Neural crest cell (in vitro differentiated cells): ENCODE measurements around the gene AJAP1. TPM values are rescaled to one million over a fixed set of nuclear protein-coding genes. Genes with fewer than 3 reads are reported as not detected.

Experiments
- DNase-seq: peaks from one replicate; pipeline ENCODE4 v3.0.0; 2021; ENCODE audit warnings: low read depth, mixed read lengths, low spot score
- H3K27ac Mint-ChIP-seq: one replicate; pipeline ENCODE4 v1.8.0; 2021; ENCODE audit warnings: mild to moderate bottlenecking, mixed read lengths; ENCODE audit not compliant: unreplicated experiment
- H3K27me3 Mint-ChIP-seq: 2 replicates; pipeline ENCODE4 v1.8.0; 2021; ENCODE audit warnings: low read depth, mild to moderate bottlenecking, mixed read lengths
- H3K36me3 Mint-ChIP-seq: 2 replicates; pipeline ENCODE4 v1.8.0; 2021; ENCODE audit warnings: low read depth, mild to moderate bottlenecking, mixed read lengths
- H3K4me1 Mint-ChIP-seq: 2 replicates; pipeline ENCODE4 v1.8.0; 2021; ENCODE audit warnings: mixed read lengths
- H3K4me3 Mint-ChIP-seq: one replicate; pipeline ENCODE4 v1.8.0; 2021; ENCODE audit warnings: mild to moderate bottlenecking, mixed read lengths
- H3K9me3 Mint-ChIP-seq: 2 replicates; pipeline ENCODE4 v1.8.0; 2021; ENCODE audit warnings: mixed read lengths
- total RNA-seq: library from RNA; stranded (reverse); gene quantifications from 2 replicates; pipeline ENCODE4 v1.2.1, GENCODE V29; 2021
- TF ChIP-seq, protein P1 (sequence below): fragments of 200-600 bp; sonication (generic); conservative IDR thresholded peaks from 2 replicates; pipeline ENCODE4 v1.5.0; 2021; ENCODE audit warnings: antibody characterized with exemption, mild to moderate bottlenecking

Gene AJAP1
- total RNA-seq, 1 donor from 2014 or later, result 1.4 TPM

DNA sequence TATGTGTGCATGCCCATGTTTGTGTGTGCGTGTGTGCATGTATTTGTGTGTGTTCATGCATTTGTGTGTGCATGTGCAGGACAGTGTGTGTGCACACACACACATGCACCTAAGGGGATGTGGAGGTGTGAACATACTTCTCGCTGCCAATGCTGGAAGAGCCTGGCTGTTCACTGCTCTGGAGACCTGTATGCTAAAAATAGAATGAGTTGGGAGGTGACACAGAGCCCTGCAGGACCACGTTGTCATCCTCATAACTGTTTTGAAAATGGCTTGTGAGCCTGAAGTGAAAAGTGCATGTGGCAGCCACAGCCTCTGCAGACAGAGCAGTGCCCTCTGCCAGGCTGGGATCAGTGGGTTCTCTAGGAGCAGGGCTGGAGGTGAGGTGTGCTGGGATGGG, 95.8 kb downstream of the AJAP1 start:
- Mint-ChIP-seq H3K27me3 (no peaks in the 10 kb centered on the region), H3K27ac (peak overlapping the region; percentile 62), H3K4me3 (no peak overlapping the region), H3K36me3 (peaks cover 3% of the 10 kb centered on the region), H3K4me1 (peaks cover 21% of the 10 kb centered on the region), H3K9me3 (peaks cover 7% of the 10 kb centered on the region)
- TF ChIP-seq, protein P1, sequence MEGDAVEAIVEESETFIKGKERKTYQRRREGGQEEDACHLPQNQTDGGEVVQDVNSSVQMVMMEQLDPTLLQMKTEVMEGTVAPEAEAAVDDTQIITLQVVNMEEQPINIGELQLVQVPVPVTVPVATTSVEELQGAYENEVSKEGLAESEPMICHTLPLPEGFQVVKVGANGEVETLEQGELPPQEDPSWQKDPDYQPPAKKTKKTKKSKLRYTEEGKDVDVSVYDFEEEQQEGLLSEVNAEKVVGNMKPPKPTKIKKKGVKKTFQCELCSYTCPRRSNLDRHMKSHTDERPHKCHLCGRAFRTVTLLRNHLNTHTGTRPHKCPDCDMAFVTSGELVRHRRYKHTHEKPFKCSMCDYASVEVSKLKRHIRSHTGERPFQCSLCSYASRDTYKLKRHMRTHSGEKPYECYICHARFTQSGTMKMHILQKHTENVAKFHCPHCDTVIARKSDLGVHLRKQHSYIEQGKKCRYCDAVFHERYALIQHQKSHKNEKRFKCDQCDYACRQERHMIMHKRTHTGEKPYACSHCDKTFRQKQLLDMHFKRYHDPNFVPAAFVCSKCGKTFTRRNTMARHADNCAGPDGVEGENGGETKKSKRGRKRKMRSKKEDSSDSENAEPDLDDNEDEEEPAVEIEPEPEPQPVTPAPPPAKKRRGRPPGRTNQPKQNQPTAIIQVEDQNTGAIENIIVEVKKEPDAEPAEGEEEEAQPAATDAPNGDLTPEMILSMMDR, result no peak
- DNase-seq, result no peak

DNA sequence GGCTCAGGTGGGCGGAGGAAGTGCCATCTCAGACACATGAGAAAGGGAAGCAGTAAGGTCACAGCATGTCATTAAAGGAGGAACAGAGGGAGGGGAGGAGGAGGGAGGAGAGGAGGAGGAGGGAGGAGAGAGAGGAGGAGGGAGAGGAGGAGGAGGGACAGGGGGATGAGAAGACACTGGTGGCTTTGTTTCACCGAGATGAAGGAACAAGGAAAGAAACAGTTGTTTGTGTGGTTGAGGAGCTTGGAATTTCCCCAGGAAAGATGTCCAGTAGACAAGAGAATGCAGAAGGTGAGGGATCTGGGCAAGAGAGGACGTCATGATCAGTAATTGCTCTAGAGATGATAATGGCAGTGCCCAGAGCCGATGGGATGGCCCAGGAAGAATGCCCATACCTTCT, 97.7 kb downstream of the AJAP1 start:
- H3K36me3 Mint-ChIP-seq, result peaks cover 3% of the 10 kb centered on the region
- TF ChIP-seq, protein P1, result no peak
- H3K27ac Mint-ChIP-seq, result no peak overlapping the region
- DNase-seq, result no peak
- H3K4me1 Mint-ChIP-seq, result peaks cover 27% of the 10 kb centered on the region
- no peak overlapping the region for H3K4me3 Mint-ChIP-seq
- H3K9me3 Mint-ChIP-seq, result peaks cover 7% of the 10 kb centered on the region
- no peaks in the 10 kb centered on the region for H3K27me3 Mint-ChIP-seq

DNA sequence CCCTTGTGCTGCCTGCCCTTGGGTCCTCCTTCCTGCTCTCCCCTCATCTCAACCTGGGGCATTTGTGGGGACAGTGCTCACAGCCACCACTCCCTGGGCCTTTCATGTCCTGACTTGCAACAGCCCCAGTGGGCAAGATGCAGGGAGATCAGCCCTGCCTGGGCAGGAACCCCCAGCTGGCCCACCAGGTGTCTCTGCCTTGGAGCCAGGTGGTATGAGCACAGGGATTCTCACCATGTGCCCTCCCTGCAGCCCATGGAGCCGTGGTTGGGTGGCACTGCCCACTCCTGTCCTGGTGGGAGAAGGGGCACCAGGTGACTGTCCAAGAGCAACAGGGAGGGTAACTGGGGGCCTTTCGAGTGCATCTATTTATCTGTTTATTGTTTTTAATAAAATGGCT, 100.4 kb downstream of the AJAP1 start:
- H3K4me1 Mint-ChIP-seq, result peaks cover 27% of the 10 kb centered on the region
- H3K36me3 Mint-ChIP-seq, result peaks cover 3% of the 10 kb centered on the region
- no peak overlapping the region for H3K4me3 Mint-ChIP-seq
- TF ChIP-seq, protein P1, result no peak
- no peak overlapping the region for H3K27ac Mint-ChIP-seq
- no peak for DNase-seq
- H3K27me3 Mint-ChIP-seq, result no peaks in the 10 kb centered on the region
- peaks cover 7% of the 10 kb centered on the region for H3K9me3 Mint-ChIP-seq

DNA sequence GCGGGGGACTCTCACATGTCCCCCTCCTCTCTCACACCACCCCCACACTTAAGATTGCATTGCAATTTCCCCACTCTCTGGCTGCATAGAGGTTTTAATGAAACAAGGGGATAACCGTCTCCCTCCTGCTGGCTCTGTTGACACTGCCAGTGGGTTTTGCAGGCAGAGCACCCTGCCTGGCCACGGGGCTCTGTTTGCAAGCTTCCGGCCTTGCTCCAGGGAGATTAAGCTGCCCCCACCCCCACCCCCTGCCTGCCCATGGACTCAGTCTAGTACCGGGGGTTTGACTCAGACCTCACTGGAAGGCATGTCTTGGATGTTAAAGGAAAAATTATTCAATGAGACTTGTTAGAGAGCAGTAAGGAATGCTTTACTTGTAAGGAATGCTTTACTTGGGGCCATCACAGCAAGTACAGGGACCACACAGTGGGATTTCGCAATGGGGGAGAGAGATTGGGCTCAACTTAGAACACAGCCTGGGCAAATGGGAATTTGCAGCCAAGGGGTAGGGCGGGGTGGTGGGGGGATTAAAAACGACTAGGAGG, 101.0 kb downstream of the AJAP1 start:
- no peaks in the 10 kb centered on the region for H3K27me3 Mint-ChIP-seq
- H3K4me3 Mint-ChIP-seq, result no peak overlapping the region
- TF ChIP-seq, protein P1, result no peak
- peaks cover 7% of the 10 kb centered on the region for H3K9me3 Mint-ChIP-seq
- no peak overlapping the region for H3K27ac Mint-ChIP-seq
- peaks cover 27% of the 10 kb centered on the region for H3K4me1 Mint-ChIP-seq
- peaks cover 3% of the 10 kb centered on the region for H3K36me3 Mint-ChIP-seq
- no peak for DNase-seq

DNA sequence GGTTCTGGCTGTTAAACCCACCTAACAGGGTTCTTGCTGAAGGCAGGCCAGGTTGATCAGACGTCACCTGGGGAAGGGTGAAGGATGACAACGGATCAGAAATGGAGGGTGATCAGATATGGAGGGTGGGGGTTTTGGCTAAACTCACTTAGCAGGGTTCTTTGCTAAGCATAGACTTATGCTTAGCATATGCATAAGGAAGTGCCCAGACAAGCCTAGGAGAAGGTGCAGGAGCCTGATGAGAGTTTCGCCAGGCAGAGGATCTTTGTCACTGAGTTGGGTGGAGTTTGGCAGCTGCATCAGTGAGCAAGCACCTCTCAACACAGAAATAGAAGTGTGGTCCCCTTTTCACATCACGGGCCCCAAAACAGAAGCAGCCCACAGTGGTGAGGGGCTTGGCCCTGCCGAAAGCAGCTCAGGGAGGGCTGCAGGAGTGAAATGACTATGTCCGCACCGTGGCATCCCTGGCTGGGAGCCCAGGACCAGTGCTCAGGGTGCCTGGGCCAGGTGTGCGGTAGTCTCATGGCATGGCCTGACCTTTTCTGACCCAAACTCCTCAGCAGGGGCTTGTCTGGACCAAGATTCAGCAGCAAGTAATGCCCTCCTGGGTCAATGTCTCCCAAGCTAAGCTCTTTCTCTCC, 101.6 kb downstream of the AJAP1 start:
- no peak for DNase-seq
- Mint-ChIP-seq H3K36me3 (peaks cover 3% of the 10 kb centered on the region), H3K27ac (no peak overlapping the region), H3K9me3 (peaks cover 7% of the 10 kb centered on the region), H3K4me3 (no peak overlapping the region), H3K4me1 (peaks cover 27% of the 10 kb centered on the region), H3K27me3 (no peaks in the 10 kb centered on the region)
- TF ChIP-seq, protein P1, result no peak
